Measurements from ENCODE around the gene APOD. TPM values are rescaled to one million over a fixed set of nuclear protein-coding genes. Genes with fewer than 3 reads are reported as not detected.

The APOD gene
- total and polyA plus RNA-seq, 2 of the 8 experiments (the other 6 are each of a cell fraction or from before 2014, with no cell fraction given): not detected

DNA sequence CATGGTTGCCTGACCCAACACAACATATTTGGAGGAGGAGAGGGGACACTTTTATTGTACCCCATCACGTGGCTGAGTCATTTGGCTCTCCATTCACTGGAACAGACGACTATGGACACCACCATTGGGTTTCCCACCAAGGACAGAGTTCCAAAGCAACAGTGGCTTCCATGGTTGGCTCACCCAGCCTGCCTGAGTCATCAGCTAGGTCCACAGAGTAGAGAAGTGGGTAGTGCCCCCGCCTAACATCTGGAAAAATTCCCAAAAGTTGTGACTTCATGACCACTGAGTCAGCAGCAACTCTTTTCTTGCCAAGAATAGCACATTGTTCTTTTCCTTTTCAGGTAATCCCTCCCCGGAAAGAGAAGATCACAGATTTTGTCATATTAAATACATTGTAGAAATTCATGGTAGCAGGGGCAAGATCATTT lies 37.6 kb downstream of the APOD start (continued):
- TF ChIP-seq FOSL1 (IDR thresholded peaks at IDR 0.05; ENCODE audit: insufficient read depth, low read depth, low read length): no peak
- TF ChIP-seq RNF2 (IDR thresholded peaks at IDR 0.05; ENCODE audit: borderline replicate concordance, low read depth, low read length, missing control alignments, poor library complexity, severe bottlenecking): no peak
- TF ChIP-seq, protein P1, sequence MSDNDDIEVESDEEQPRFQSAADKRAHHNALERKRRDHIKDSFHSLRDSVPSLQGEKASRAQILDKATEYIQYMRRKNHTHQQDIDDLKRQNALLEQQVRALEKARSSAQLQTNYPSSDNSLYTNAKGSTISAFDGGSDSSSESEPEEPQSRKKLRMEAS (IDR thresholded peaks at IDR 0.05): no peak
- TF ChIP-seq KDM4A (IDR thresholded peaks at IDR 0.05; ENCODE audit: low read depth, low read length, severe bottlenecking): no peak
- TF ChIP-seq TAF1 (IDR thresholded peaks at IDR 0.05; ENCODE audit: low read depth, low read length): no peak
- TF ChIP-seq YY1 (IDR thresholded peaks at IDR 0.05; ENCODE audit: low read depth, low read length): no peak
- TF ChIP-seq SAP30 (IDR thresholded peaks at IDR 0.05; ENCODE audit: insufficient read depth, insufficient replicate concordance, low read length): no peak
- no peak for TF ChIP-seq GTF2F1 (IDR thresholded peaks at IDR 0.05; ENCODE audit: borderline replicate concordance, low read depth, low read length)
